PC-3 (cell line): ENCODE data around the gene VASP.

Experiments used
- EZH2 ChIP-seq: fragments of 300-600 bp; sonication (generic); IDR thresholded peaks from one replicate; pipeline ENCODE4 v1.6.1; 2017; ENCODE audit warnings: antibody characterized with exemption, mild to moderate bottlenecking, low read length; ENCODE audit not compliant: unreplicated experiment
- EZH2phosphoT487 ChIP-seq: fragments of 300-600 bp; sonication (generic); IDR thresholded peaks from 2 replicates; pipeline ENCODE4 v1.6.1; 2018; ENCODE audit warnings: mild to moderate bottlenecking, antibody characterized with exemption, low read length, borderline replicate concordance
- TF ChIP-seq, protein P1 (sequence below): fragments of 300-600 bp; sonication (generic); conservative IDR thresholded peaks from 2 replicates; pipeline ENCODE4 v1.5.1; 2017; ENCODE audit warnings: antibody characterized with exemption, low read depth, mild to moderate bottlenecking, low read length

- TF ChIP-seq, protein P1, sequence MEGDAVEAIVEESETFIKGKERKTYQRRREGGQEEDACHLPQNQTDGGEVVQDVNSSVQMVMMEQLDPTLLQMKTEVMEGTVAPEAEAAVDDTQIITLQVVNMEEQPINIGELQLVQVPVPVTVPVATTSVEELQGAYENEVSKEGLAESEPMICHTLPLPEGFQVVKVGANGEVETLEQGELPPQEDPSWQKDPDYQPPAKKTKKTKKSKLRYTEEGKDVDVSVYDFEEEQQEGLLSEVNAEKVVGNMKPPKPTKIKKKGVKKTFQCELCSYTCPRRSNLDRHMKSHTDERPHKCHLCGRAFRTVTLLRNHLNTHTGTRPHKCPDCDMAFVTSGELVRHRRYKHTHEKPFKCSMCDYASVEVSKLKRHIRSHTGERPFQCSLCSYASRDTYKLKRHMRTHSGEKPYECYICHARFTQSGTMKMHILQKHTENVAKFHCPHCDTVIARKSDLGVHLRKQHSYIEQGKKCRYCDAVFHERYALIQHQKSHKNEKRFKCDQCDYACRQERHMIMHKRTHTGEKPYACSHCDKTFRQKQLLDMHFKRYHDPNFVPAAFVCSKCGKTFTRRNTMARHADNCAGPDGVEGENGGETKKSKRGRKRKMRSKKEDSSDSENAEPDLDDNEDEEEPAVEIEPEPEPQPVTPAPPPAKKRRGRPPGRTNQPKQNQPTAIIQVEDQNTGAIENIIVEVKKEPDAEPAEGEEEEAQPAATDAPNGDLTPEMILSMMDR, result no peak
- no peak for TF ChIP-seq EZH2phosphoT487
- no peak for TF ChIP-seq EZH2
These were observed 61.5 kb downstream of the VASP start for GRCh38 chr19:45568732-45569131.
